ES-I3 (cell line): ENCODE measurements around the gene MAN1C1.

Experiments
- H3K36me3 ChIP-seq: 2 replicates; pipeline ENCODE4 v1.6.1; 2013; ENCODE audit warnings: mild to moderate bottlenecking, low read length, control low read depth, moderate library complexity; ENCODE audit not compliant: insufficient read depth
- H3K4me1 ChIP-seq: 2 replicates; pipeline ENCODE4 v1.6.1; 2013; ENCODE audit warnings: mild to moderate bottlenecking, control low read depth, low read length; ENCODE audit not compliant: insufficient read depth
- H3K9ac ChIP-seq: 2 replicates; pipeline ENCODE4 v1.6.1; 2013; ENCODE audit warnings: low read depth, mild to moderate bottlenecking, low read length, moderate library complexity
- H3K9me3 ChIP-seq: 2 replicates; pipeline ENCODE4 v1.6.1; 2013; ENCODE audit warnings: mild to moderate bottlenecking, low read length, moderate library complexity; ENCODE audit not compliant: control insufficient read depth, insufficient read depth

MAN1C1 gene

DNA sequence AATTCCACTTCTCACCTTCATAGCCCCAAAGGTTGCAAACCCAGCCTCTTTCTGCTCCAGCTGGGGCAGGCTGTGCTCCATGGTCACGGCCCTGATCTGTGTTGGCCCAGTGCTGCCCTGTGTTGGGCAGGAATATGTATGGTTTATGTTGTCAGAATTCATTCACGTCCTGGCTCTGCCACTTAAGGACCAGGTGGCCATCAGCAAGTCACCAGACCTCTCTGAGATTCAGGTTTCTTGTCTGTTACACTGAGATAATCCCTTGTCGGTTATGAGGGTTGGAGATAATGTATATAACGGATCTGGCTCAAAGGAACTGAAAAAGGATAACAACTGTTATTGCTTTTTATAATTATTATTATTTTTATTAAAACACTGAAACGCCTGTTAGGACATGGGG is 144.3 kb downstream of the MAN1C1 start:
- Histone ChIP-seq H3K36me3 (no peaks in the 10 kb centered on the region; the same call in 1 of the 2 replicates), H3K4me1 (peaks cover 25% of the 10 kb centered on the region), H3K9me3 (no peaks in the 10 kb centered on the region), H3K9ac (no peak overlapping the region)

DNA sequence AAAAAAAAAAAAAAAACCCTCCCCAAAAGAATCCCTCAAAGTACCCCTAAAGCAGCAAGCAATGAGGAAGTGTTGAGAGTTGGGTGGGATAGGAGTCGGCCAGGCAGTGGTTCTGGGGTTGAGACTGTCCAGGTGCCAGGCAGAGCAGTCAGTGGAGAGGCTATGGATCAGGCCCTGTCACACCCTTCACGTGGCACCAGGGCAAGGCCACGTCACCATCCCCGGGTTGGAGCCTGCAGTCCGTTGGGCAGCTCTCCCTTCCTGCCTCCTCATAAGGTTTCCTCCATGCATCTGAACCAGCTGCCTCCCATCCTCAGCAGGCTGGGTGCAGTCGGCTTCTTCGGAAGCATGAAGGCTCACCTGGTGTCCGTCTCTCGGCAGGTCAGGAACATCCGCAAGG is 146.9 kb downstream of the MAN1C1 start:
- Histone ChIP-seq H3K36me3 (no peaks in the 10 kb centered on the region; the same call in 1 of the 2 replicates), H3K4me1 (peaks cover 8% of the 10 kb centered on the region; the same call in 1 of the 2 replicates), H3K9ac (no peak overlapping the region), H3K9me3 (no peaks in the 10 kb centered on the region)

DNA sequence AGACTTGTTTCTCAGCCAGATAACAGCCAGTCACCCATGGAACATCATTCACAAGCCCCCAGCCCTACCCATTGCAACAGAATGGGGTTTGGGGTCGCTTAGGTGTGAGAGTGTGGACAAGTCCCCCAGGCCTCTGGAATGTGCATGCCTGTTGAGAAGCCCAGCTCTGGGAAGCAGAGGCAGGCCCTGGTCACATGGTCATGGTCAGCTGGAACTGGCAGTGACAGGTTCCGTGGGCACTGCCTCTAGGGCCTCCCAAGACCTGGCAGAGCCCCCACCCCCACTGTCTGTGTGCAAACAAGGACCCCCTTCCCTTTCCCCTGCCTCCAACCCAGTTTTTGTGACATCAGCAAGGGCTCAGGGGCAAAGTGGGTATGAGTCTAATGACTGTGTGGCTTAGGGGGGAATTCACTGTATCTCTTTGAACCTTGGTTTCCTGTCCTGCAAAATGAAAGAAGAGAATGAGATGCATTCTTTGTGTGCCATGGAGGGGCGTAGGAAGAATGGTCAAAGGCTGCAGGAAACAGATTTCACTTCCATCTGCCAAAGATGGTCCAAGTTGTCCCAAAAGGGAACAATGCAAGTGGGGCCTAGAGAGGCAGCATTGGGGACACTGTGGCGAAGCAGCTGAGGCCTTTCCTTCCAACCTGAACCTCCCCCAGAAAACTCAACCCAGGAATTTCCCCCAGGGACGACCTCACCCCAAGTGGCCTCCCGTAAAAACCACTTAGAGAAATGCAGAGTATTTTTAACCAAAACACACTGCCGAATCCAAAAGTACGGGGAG is 148.7 kb downstream of the MAN1C1 start:
- no peak overlapping the region for H3K9ac ChIP-seq
- H3K9me3 ChIP-seq: no peaks in the 10 kb centered on the region
- H3K36me3 ChIP-seq: no peaks in the 10 kb centered on the region; the same call in 1 of the 2 replicates
- peaks cover 8% of the 10 kb centered on the region; the same call in 1 of the 2 replicates for H3K4me1 ChIP-seq

DNA sequence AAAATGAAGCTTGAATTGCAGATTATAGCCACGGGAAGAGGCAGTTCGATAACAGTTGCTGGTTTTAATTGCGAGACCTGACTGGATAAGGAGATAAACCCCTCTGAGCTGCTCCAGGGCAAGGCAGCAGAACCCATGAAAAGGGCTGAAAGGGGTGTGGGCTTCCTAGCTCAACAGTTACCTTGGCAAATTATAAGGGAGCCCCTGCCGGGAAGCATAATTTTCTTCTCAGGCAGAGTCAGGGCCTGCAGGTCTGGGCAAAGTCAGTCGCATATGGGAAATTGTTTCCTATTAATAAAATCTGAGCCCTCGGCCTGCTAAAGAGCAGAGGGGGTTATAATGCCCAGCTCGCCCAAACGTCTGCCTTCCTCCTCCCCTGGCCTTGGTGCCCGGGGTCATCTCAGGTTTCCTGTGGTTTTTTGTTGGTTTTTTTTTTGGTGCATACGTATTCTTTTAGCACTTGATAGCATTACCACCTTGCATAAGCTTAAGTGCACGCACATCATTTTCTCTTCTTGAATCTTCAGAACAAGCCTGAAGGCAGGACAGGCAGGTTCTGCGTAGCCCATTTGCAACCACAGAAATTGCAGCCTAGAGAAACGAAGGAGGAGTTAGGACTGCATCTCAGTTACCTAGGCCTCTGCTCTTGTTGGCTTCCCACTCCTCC is 149.5 kb downstream of the MAN1C1 start:
- Histone ChIP-seq H3K4me1 (peaks cover 8% of the 10 kb centered on the region; the same call in 1 of the 2 replicates), H3K36me3 (no peaks in the 10 kb centered on the region; the same call in 1 of the 2 replicates), H3K9me3 (no peaks in the 10 kb centered on the region), H3K9ac (no peak overlapping the region)

DNA sequence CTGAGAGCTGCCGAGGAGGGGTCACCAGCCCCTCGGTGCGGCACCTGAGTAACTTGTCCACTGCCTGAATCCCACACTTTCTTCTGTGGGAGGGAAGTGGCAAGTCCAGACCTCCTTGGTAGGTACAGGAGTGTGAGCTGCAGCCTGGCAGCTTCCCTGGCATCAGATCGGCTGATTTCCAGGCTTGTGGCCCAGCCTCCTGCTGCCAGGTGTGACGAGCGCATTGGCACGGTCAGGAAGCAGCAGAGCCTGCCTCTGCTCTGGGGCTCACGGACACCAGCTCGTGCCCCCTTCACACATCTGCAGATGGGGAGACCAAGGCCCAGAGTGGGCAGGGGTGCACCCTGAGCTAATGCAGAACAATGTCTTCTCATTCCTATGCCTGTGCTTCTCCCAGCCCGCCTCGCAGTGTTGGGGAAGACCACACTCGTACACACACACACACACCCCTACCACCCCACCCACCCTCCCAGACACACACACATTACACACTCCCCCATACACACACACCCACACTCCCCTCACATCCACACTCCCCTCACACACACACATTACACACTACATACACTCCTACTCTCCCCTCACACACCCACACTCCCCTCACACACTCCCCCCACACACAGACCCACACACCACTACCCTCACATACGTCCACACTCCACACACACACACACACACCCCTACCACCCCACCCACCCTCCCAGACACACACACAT is 150.3 kb downstream of the MAN1C1 start:
- Histone ChIP-seq H3K9me3 (no peaks in the 10 kb centered on the region), H3K36me3 (no peaks in the 10 kb centered on the region; the same call in 1 of the 2 replicates), H3K4me1 (peaks cover 8% of the 10 kb centered on the region; the same call in 1 of the 2 replicates), H3K9ac (no peak overlapping the region)

DNA sequence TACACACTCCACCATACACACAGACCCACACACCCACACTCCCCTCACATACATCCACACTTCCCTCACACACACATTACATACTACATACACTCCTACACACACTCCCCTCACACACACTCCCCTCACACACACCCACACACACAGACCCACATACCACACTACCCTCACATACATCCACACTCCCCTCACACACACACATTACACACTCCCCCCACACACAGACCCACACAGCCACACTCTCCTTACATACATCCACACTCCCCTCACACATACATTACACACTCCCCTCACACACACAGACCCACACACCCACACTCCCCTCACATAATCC is 150.8 kb downstream of the MAN1C1 start:
- H3K4me1 ChIP-seq: peaks cover 8% of the 10 kb centered on the region; the same call in 1 of the 2 replicates

DNA sequence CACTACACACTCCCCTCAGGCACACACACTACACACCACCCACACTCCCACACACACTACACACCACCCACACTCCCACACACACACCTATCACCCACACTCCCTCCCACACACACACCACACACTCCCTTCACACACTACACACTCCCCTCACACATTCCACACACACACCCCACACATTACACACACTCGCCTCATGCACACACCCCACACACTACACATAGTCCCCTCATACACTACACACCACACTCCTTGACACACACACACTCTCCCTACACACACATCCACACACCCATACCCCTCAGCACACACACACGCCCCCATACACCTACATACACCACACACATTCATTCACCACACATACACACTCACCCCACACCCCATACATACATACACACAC is 152.4 kb downstream of the MAN1C1 start:
- no peaks in the 10 kb centered on the region for H3K9me3 ChIP-seq
- H3K4me1 ChIP-seq: peaks cover 18% of the 10 kb centered on the region
- H3K9ac ChIP-seq: no peak overlapping the region
- no peaks in the 10 kb centered on the region; the same call in 1 of the 2 replicates for H3K36me3 ChIP-seq

More for the DNA sequence above, 150.8 kb downstream of the MAN1C1 start:
- H3K9me3 ChIP-seq: no peaks in the 10 kb centered on the region
- no peaks in the 10 kb centered on the region; the same call in 1 of the 2 replicates for H3K36me3 ChIP-seq
- no peak overlapping the region for H3K9ac ChIP-seq

DNA sequence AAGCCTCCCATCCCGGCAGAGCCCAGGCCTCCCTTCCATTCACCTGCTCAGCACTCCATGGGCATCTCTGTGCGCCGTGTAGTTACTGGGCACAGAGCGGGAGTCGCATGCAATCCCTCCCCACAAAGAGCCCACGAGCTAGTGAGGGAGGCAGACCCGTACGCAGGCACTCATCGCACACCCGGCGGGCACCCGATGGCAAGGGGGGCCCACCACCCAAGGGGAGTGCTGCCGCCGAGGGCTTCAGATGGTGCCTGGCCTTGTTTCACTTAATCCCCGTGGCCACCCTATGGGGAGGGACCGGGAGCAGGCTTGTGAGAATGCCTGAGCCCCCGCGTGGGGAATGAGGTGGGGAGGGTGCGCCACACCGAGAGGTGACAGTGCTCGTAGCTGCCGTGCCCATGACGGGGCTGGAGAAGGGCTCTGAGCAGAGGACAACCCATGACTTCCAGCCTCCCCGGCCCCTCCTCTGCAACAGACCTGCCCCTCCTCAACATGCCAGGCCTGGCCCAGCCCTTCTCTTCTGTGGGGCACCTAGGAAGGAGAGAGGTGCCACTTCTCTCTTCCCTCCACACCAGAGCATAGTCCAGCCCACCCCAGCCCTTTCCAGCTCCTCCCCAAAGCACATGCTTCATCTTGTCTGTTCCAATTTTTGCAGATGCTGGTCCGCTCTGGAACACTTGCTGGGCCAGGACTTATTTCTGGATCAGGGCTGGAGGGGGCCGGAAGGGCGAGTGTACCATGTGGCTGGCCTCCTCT is 153.2 kb downstream of the MAN1C1 start:
- no peak overlapping the region for H3K9ac ChIP-seq
- H3K9me3 ChIP-seq: no peaks in the 10 kb centered on the region
- H3K36me3 ChIP-seq: no peaks in the 10 kb centered on the region; the same call in 1 of the 2 replicates
- H3K4me1 ChIP-seq: peaks cover 21% of the 10 kb centered on the region

DNA sequence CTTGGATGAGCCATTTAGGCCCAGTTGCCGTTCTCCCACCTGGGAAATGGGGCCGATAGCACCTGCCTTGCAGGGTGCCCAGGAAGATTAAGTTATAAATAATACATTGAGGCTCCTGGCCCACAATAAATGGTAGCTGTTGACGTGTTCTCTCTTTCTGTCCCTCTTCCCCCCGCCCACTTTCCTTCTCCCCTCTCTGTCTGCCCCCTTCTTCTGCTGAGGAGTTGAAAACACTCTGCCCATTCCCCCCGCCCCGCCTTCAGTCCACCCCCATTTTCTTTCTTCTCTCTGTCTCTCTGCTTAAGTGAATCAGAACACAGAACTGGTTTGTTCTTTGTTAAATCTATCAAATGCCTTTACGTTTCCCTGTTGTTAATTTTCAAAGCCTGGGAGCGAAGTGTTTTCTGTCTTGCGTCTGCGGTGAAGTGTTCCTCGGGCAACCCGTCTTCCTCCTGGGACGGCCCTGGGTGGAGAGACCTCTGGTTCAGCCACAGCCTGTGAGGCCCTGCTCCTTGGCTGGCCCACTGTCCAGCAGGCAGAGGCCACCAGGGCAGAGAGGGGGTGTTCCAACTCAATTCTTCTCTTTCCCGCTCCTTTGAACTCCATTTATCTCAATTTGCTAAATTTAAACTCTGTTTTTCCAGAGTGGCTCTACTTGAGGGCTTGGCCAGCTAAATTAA is 154.1 kb downstream of the MAN1C1 start:
- no peaks in the 10 kb centered on the region for H3K9me3 ChIP-seq
- no peaks in the 10 kb centered on the region for H3K36me3 ChIP-seq
- no peak overlapping the region for H3K9ac ChIP-seq
- peaks cover 16% of the 10 kb centered on the region for H3K4me1 ChIP-seq

DNA sequence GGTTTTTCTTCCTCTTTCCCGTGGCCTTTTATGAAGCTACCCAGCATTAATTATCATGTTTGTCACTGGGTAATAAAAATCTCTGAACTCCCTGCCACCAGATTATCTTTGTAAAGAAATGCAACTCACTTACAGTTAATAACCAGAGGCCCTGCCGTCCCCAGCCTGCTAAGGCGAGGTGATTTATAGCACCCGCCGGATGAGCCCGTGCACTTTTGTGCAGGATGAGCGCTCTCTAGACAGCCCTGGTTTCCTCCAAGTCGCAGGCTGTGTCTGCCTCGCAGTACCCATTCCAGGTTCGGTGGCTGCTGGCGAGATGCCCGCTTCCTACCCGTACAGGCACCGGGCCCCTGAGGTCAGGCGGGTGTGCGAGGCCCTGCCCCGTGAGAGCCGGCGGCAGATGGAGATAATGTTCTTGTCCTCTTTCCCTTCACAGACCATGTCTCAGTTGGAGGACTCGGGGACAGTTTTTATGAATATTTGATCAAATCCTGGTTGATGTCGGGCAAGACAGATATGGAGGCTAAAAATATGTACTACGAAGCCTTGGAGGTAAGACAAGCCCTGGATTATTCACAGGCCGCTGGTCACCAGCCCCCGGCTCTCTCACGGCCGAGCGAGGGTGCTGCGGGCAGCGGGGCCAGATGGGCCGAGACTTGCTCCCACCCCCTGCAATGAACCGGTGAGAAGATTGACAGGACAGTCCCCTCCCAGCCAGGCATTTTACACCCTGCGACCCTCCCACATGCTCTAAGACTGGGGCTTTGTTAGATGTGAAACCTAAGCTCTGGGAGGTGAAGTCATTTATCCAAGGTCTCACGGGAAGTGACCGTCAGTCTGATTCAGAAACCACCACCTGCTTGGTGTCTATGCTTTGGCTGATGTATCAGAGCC is 154.9 kb downstream of the MAN1C1 start:
- Histone ChIP-seq H3K9me3 (no peaks in the 10 kb centered on the region), H3K4me1 (peaks cover 13% of the 10 kb centered on the region), H3K9ac (no peak overlapping the region), H3K36me3 (no peaks in the 10 kb centered on the region)

DNA sequence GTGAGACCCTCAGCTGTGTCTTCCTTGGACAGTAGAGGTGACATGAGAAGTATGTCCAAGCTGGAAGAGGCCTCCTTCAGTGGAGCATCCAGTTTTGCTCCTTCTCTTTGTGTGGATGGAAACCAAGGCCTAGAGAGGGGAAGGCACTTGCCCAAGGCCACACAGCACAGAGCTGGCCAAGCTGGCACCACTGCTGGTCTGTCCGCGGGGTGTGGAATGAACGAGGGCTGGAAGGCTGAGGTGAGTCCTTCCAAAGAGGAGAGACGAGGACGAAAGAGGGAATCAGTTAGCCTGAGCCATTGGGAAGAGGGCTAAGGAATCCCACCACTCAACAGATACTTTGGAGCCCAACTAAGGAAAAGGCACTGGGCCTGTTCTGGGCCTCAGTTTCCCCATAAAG is 155.6 kb downstream of the MAN1C1 start:
- Histone ChIP-seq H3K4me1 (peaks cover 13% of the 10 kb centered on the region), H3K9ac (no peak overlapping the region), H3K36me3 (no peaks in the 10 kb centered on the region), H3K9me3 (no peaks in the 10 kb centered on the region)

DNA sequence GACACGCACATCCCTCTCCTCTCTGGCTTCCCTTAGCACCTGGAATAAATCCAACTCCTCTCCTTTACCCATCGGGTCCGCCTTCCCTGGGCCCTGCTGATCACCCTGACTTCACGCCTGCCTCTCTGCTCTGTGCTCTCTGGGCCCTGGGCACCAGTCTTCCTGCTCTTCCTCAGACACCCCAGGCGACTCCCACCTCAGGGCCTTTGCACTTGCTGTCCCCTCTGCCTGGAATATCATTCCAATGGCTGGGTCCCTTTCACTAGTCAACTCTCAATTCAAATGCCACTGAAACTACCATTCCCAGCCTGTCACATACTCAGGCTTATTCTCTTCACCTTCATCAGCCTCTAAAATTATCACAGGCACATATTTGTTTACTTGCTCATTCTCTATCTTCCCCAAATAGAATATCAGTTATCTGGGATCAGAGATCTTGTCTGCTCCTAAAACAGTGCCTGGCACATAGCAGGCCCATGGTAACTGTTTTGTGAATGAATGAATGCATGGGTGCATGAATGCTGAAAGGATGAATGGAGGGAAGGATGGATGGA is 156.2 kb downstream of the MAN1C1 start:
- Histone ChIP-seq H3K9ac (no peak overlapping the region), H3K4me1 (peaks cover 13% of the 10 kb centered on the region), H3K9me3 (no peaks in the 10 kb centered on the region), H3K36me3 (no peaks in the 10 kb centered on the region)
